HepG2 (cell line): ENCODE measurements around the gene CHEK1. TPM values are rescaled to one million over a fixed set of nuclear protein-coding genes. Genes with fewer than 3 reads are reported as not detected.

Source experiments
- AGO2 ChIP-seq: fragments of 200-400 bp; formaldehyde crosslinking; optimal IDR thresholded peaks from 2 replicates; pipeline ENCODE3; 2017; ENCODE audit warnings: mild to moderate bottlenecking, low read depth, low read length, moderate library complexity
- BRD4 ChIP-seq: sonication (generic); formaldehyde crosslinking; IDR thresholded peaks from 2 replicates; pipeline ENCODE4 v1.4.0; 2020; ENCODE audit warnings: missing genetic modification reagents
- GFI1 ChIP-seq: sonication (generic); formaldehyde crosslinking; IDR thresholded peaks from 2 replicates; pipeline ENCODE4 v1.5.0; 2020; ENCODE audit warnings: missing genetic modification reagents, mild to moderate bottlenecking, borderline replicate concordance
- HES4 ChIP-seq: sonication (generic); formaldehyde crosslinking; IDR thresholded peaks from 2 replicates; pipeline ENCODE4 v1.9.0; 2021; ENCODE audit warnings: mild to moderate bottlenecking, missing genetic modification reagents, borderline replicate concordance
- MBD4 ChIP-seq: IDR thresholded peaks from 2 replicates; pipeline ENCODE4 v1.6.1; 2012; ENCODE audit warnings: low read length, inconsistent platforms, borderline replicate concordance
- MTERF4 ChIP-seq: sonication (generic); formaldehyde crosslinking; IDR thresholded peaks from 2 replicates; pipeline ENCODE4 v1.8.0; 2023; ENCODE audit warnings: mild to moderate bottlenecking, missing genetic modification reagents
- MYC ChIP-seq: sonication (generic); formaldehyde crosslinking; IDR thresholded peaks from 2 replicates; pipeline ENCODE4 v1.9.0; 2021; ENCODE audit warnings: missing genetic modification reagents, borderline replicate concordance
- NFAT5 ChIP-seq: sonication (generic); formaldehyde crosslinking; IDR thresholded peaks from 2 replicates; pipeline ENCODE4 v1.4.0; 2020; ENCODE audit warnings: missing genetic modification reagents
- RBFOX2 ChIP-seq: fragments of 200-400 bp; formaldehyde crosslinking; IDR thresholded peaks from 2 replicates; pipeline ENCODE4 v1.6.1; 2017; ENCODE audit warnings: low read depth, mild to moderate bottlenecking, low read length
- ZBTB20 ChIP-seq: sonication (generic); formaldehyde crosslinking; IDR thresholded peaks from 2 replicates; pipeline ENCODE4 v1.8.1; 2023; ENCODE audit warnings: missing genetic modification reagents, low read depth, mild to moderate bottlenecking, borderline replicate concordance
- ZNF564 ChIP-seq: sonication (generic); formaldehyde crosslinking; IDR thresholded peaks from 2 replicates; pipeline ENCODE4 v1.8.1; 2023; ENCODE audit warnings: mild to moderate bottlenecking, missing genetic modification reagents
- ZNF569 ChIP-seq: sonication (generic); formaldehyde crosslinking; IDR thresholded peaks from 2 replicates; pipeline ENCODE4 v1.5.0; 2020; ENCODE audit warnings: mild to moderate bottlenecking, missing genetic modification reagents, moderate library complexity, borderline replicate concordance
- ZNF616 ChIP-seq: sonication (generic); formaldehyde crosslinking; IDR thresholded peaks from 2 replicates; pipeline ENCODE4 v1.5.0; 2020; ENCODE audit warnings: low read depth, mild to moderate bottlenecking, missing genetic modification reagents
- ZSCAN25 ChIP-seq: sonication (generic); formaldehyde crosslinking; IDR thresholded peaks from 2 replicates; pipeline ENCODE4 v1.8.0; 2022; ENCODE audit warnings: mild to moderate bottlenecking, missing genetic modification reagents
- ZSCAN9 ChIP-seq: IDR thresholded peaks from 2 replicates; pipeline ENCODE4 v1.6.1; 2016; ENCODE audit warnings: borderline replicate concordance
- polyA plus RNA-seq, 8 experiments: library from polyadenylated mRNA; depleted of rRNA in 3 of 8; stranded (reverse) in 7 of 8; unstranded in 1 of 8; fragments of >200 nt; fragmentation: Illumina TruSeq in 4 of 8; extraction: Trizol in 4 of 8; gene quantifications; 2 replicates each; pipeline versions ENCODE4 v1.2.1 to v1.2.3, GENCODE V29; 2011 to 2016; ENCODE audit warnings: low read depth in 4 of 8, missing spikeins in 1 of 8, mixed read lengths in 1 of 8; ENCODE audit not compliant: insufficient read depth in 1 of 8
- total RNA-seq, 5 experiments: library from RNA; depleted of rRNA; stranded (reverse); fragments of >200 nt; fragmentation: Illumina TruSeq; extraction: Trizol; gene quantifications; 2 replicates each; pipeline ENCODE4 v1.2.3, GENCODE V29; 2016; ENCODE audit warnings: low read depth in 1 of 5
- TF ChIP-seq, protein P1 (sequence below): sonication (generic); formaldehyde crosslinking; IDR thresholded peaks from 2 replicates; pipeline ENCODE4 v1.5.1; 2020; ENCODE audit warnings: mild to moderate bottlenecking, missing genetic modification reagents, moderate library complexity

The CHEK1 gene
- total and polyA plus RNA-seq, 2 of the 13 experiments (the other 11 are each of a cell fraction or from before 2014, with no cell fraction given) = 17.8 to 83.2 TPM

DNA sequence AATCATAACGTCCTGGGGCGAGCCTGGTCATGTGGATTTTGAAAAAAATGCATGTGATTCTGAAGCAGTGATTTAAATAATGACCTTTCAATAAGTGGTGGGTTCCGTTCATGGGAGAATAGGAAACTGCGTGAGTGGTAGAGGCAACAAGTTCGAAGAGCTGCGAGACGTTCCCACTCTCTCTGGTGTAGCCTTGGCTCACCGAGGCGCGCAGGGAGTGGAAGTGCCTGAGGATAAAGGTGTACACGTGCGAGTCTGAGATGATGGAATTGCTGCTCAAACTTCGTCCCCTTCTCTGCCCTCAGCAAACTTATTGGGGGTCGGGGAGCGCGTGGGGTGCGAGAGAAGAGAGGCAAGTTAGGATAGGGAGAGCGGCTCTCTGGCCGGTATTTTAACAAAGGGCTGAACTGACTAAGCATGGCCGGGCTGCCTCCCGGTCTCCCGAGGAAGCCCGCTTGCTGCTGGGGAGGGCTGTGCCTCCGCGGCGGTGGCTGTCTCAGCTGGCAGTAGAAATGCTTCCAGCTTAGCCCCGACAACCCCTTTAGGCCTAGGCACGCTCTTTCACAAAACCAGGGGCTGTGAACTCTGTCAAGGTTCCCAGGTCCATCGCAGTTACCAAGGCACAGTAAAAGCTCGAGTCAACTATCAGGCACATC, 33.2 kb upstream of the CHEK1 start (continued):
- TF ChIP-seq AGO2 = peak; percentile 75
- no peak for TF ChIP-seq ZSCAN9 (CRISPR knock-in tag)
- 0 out of 2 replicates have a peak, but pooled peaks have one; percentile 15 for TF ChIP-seq ZNF564
- TF ChIP-seq RBFOX2 = peak; percentile 52; the same call in 1 of the 2 replicates
- TF ChIP-seq, protein P1, sequence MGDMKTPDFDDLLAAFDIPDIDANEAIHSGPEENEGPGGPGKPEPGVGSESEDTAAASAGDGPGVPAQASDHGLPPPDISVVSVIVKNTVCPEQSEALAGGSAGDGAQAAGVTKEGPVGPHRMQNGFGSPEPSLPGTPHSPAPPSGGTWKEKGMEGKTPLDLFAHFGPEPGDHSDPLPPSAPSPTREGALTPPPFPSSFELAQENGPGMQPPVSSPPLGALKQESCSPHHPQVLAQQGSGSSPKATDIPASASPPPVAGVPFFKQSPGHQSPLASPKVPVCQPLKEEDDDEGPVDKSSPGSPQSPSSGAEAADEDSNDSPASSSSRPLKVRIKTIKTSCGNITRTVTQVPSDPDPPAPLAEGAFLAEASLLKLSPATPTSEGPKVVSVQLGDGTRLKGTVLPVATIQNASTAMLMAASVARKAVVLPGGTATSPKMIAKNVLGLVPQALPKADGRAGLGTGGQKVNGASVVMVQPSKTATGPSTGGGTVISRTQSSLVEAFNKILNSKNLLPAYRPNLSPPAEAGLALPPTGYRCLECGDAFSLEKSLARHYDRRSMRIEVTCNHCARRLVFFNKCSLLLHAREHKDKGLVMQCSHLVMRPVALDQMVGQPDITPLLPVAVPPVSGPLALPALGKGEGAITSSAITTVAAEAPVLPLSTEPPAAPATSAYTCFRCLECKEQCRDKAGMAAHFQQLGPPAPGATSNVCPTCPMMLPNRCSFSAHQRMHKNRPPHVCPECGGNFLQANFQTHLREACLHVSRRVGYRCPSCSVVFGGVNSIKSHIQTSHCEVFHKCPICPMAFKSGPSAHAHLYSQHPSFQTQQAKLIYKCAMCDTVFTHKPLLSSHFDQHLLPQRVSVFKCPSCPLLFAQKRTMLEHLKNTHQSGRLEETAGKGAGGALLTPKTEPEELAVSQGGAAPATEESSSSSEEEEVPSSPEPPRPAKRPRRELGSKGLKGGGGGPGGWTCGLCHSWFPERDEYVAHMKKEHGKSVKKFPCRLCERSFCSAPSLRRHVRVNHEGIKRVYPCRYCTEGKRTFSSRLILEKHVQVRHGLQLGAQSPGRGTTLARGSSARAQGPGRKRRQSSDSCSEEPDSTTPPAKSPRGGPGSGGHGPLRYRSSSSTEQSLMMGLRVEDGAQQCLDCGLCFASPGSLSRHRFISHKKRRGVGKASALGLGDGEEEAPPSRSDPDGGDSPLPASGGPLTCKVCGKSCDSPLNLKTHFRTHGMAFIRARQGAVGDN (CRISPR knock-in tag) = peak; percentile 53
- TF ChIP-seq NFAT5 (CRISPR knock-in tag) = peak; percentile 60; the same call in 1 of the 2 replicates
- TF ChIP-seq MYC (CRISPR knock-in tag) = peak; percentile 41; the same call in 1 of the 2 replicates
- 0 out of 2 replicates have a peak, but pooled peaks have one; percentile 36 for TF ChIP-seq ZNF616 (CRISPR knock-in tag)
- 0 out of 2 replicates have a peak, but pooled peaks have one; percentile 10 for TF ChIP-seq MTERF4 (CRISPR knock-in tag)
- TF ChIP-seq BRD4 (CRISPR knock-in tag) = peak; percentile 15; the same call in 1 of the 2 replicates
- no peak for TF ChIP-seq MBD4
- TF ChIP-seq ZSCAN25 (CRISPR knock-in tag) = no peak
- TF ChIP-seq ZNF569 (CRISPR knock-in tag) = 0 out of 2 replicates have a peak, but pooled peaks have one; percentile 66
- 0 out of 2 replicates have a peak, but pooled peaks have one; percentile 46 for TF ChIP-seq ZBTB20
- no peak for TF ChIP-seq HES4 (CRISPR knock-in tag)
- TF ChIP-seq GFI1 (CRISPR knock-in tag) = peak; percentile 15; the same call in 1 of the 2 replicates
